IMR-90 (cell line): Measurements from ENCODE around the gene KRTAP29-1. TPM values are rescaled to one million over a fixed set of nuclear protein-coding genes. Genes with fewer than 3 reads are reported as not detected.

Source experiments
- ATAC-seq: fragments of 200-7000 bp; cut with Tn5 transposase; 2 replicates; pipeline ENCODE4 v1.9.1; 2020; ENCODE audit warnings: low read depth, mild to moderate bottlenecking, moderate library complexity
- BruUV-seq: library from RNA; stranded (reverse); fragments of 400-500 nt; replicated peaks from 2 replicates; lab custom pipeline; 2021; lab: Mats Ljungman, UMichigan
- CTCF ChIA-PET: fragments of 300-600 bp; formaldehyde crosslinking; extraction: SDS; loops from one replicate; lab custom pipeline; 2021; ENCODE audit warnings: antibody characterized with exemption; lab: Yijun Ruan, JAX
- POLR2A ChIA-PET: fragments of 300-600 bp; sonication (Branson Sonifier 250); formaldehyde crosslinking; loops from one replicate; lab custom pipeline; 2022; ENCODE audit warnings: antibody characterized with exemption; ENCODE audit not compliant: unreplicated experiment; lab: Charles Lee
- DNase-seq: peaks from one replicate; pipeline ENCODE4 v3.0.0; 2013
- H2AFZ ChIP-seq: replicated peaks from 2 replicates; pipeline ENCODE3; 2013; ENCODE audit warnings: low read length, mild to moderate bottlenecking; ENCODE audit not compliant: poor library complexity
- H2AK5ac ChIP-seq: 2 replicates; pipeline ENCODE4 v1.6.1; 2013; ENCODE audit warnings: low read depth, low read length, inconsistent platforms
- H2AK9ac ChIP-seq: replicated peaks from 2 replicates; pipeline ENCODE3; 2013; ENCODE audit warnings: mild to moderate bottlenecking, low read depth, low read length, moderate library complexity; ENCODE audit not compliant: poor library complexity
- H2BK120ac ChIP-seq: 2 replicates; pipeline ENCODE4 v1.6.1; 2013; ENCODE audit warnings: low read depth, low read length, inconsistent platforms
- H2BK15ac ChIP-seq: 3 replicates; pipeline ENCODE4 v1.6.1; 2013; ENCODE audit warnings: low read depth, low read length, inconsistent platforms
- H2BK20ac ChIP-seq: 2 replicates; pipeline ENCODE4 v1.6.1; 2013; ENCODE audit warnings: low read depth, mild to moderate bottlenecking, inconsistent platforms, low read length, moderate library complexity
- H2BK5ac ChIP-seq: 2 replicates; pipeline ENCODE4 v1.6.1; 2013; ENCODE audit warnings: mild to moderate bottlenecking, low read depth, low read length, inconsistent platforms; ENCODE audit not compliant: poor library complexity, severe bottlenecking
- H3K14ac ChIP-seq: replicated peaks from 2 replicates; pipeline ENCODE4 v1.6.1; 2013; ENCODE audit warnings: low read depth, low read length, inconsistent platforms
- H3K18ac ChIP-seq: 2 replicates; pipeline ENCODE4 v1.6.1; 2013; ENCODE audit warnings: low read depth, low read length, control low read depth
- H3K23ac ChIP-seq: 2 replicates; pipeline ENCODE4 v1.6.1; 2013; ENCODE audit warnings: low read depth, low read length, inconsistent platforms
- H3K27ac ChIP-seq: 2 replicates; pipeline ENCODE4 v1.5.1; 2013; ENCODE audit warnings: mild to moderate bottlenecking, control low read depth, low read length; ENCODE audit not compliant: insufficient read depth
- H3K27me3 ChIP-seq: 2 replicates; pipeline ENCODE4 v1.6.1; 2013; ENCODE audit warnings: low read length; ENCODE audit not compliant: control insufficient read depth, insufficient read depth
- H3K36me3 ChIP-seq: 2 replicates; pipeline ENCODE4 v1.6.1; 2013; ENCODE audit warnings: low read length, mixed read lengths; ENCODE audit not compliant: control insufficient read depth, insufficient read depth
- H3K4ac ChIP-seq: 2 replicates; pipeline ENCODE4 v1.6.1; 2013; ENCODE audit warnings: low read depth, low read length, inconsistent platforms
- H3K4me1 ChIP-seq: 2 replicates; pipeline ENCODE4 v1.6.1; 2013; ENCODE audit warnings: low read length, mixed read lengths; ENCODE audit not compliant: control insufficient read depth, insufficient read depth
- H3K4me2 ChIP-seq: 2 replicates; pipeline ENCODE4 v1.6.1; 2013; ENCODE audit warnings: low read depth, mild to moderate bottlenecking, control low read depth, low read length, moderate library complexity
- H3K4me3 ChIP-seq: 2 replicates; pipeline ENCODE4 v1.5.1; 2013; ENCODE audit warnings: low read depth, mild to moderate bottlenecking, control low read depth, low read length, moderate library complexity; ENCODE audit not compliant: insufficient read depth
- H3K56ac ChIP-seq: 2 replicates; pipeline ENCODE4 v1.6.1; 2013; ENCODE audit warnings: low read length, inconsistent platforms; ENCODE audit not compliant: insufficient read depth; ENCODE audit errors: extremely low read depth
- H3K79me1 ChIP-seq, 2 experiments: 2 replicates each; pipeline ENCODE4 v1.6.1; 2013; ENCODE audit warnings: low read length in 2 of 2, inconsistent platforms in 1 of 2, low read depth in 1 of 2
- H3K9ac ChIP-seq: 2 replicates; pipeline ENCODE4 v1.6.1; 2013; ENCODE audit warnings: low read depth, low read length, control low read depth
- H3K9me1 ChIP-seq: 2 replicates; pipeline ENCODE4 v1.6.1; 2013; ENCODE audit warnings: low read length, inconsistent platforms; ENCODE audit not compliant: insufficient read depth
- H3K9me3 ChIP-seq: 2 replicates; pipeline ENCODE4 v1.6.1; 2013; ENCODE audit warnings: low read length; ENCODE audit not compliant: control insufficient read depth, insufficient read depth
- H4K20me1 ChIP-seq: 2 replicates; pipeline ENCODE4 v1.6.1; 2013; ENCODE audit warnings: low read length, inconsistent platforms; ENCODE audit not compliant: insufficient read depth
- H4K5ac ChIP-seq: 2 replicates; pipeline ENCODE4 v1.6.1; 2013; ENCODE audit warnings: mild to moderate bottlenecking, low read depth, low read length, control low read depth
- H4K8ac ChIP-seq, 2 experiments: 2 replicates each; pipeline ENCODE4 v1.6.1; 2013; ENCODE audit warnings: low read depth in 2 of 2, low read length in 2 of 2, control low read depth in 1 of 2, inconsistent platforms in 1 of 2
- H4K91ac ChIP-seq: 2 replicates; pipeline ENCODE4 v1.6.1; 2013; ENCODE audit warnings: low read depth, low read length, inconsistent platforms; ENCODE audit not compliant: insufficient read depth
- CEBPB ChIP-seq: IDR thresholded peaks from 2 replicates; pipeline ENCODE4 v1.6.1; 2012; ENCODE audit warnings: low read depth, low read length, improper control_type of control experiment
- CTCF ChIP-seq: conservative IDR thresholded peaks from 2 replicates; pipeline ENCODE4 v1.5.1; 2012; ENCODE audit warnings: mild to moderate bottlenecking, low read depth, low read length, improper control_type of control experiment
- ELK1 ChIP-seq: fragments of 150-350 bp; IDR thresholded peaks from 2 replicates; pipeline ENCODE4 v1.6.1; 2016; ENCODE audit warnings: low read depth, mild to moderate bottlenecking, low read length, moderate library complexity, borderline replicate concordance
- FOS ChIP-seq: fragments of 150-350 bp; IDR thresholded peaks from 2 replicates; pipeline ENCODE4 v1.6.1; 2016; ENCODE audit warnings: low read depth, low read length
- POLR2A ChIP-seq: IDR thresholded peaks from 2 replicates; pipeline ENCODE4 v1.6.1; 2012; ENCODE audit warnings: mild to moderate bottlenecking, low read depth, low read length
- SMC3 ChIP-seq: fragments of 150-350 bp; IDR thresholded peaks from 2 replicates; pipeline ENCODE4 v1.6.1; 2016; ENCODE audit warnings: low read depth, mild to moderate bottlenecking, antibody characterized with exemption, low read length, moderate library complexity
- WGBS, 2 experiments: methylation state at CpG; one replicate each; pipeline versions ENCODE4 v1.1.5 to v1.1.7; 2013; ENCODE audit warnings: missing lambda C conversion rate in 2 of 2; ENCODE audit not compliant: insufficient read length in 1 of 2; ENCODE audit errors: extremely low coverage in 2 of 2; 5-methylcytosine and 5-hydroxymethylcytosine counted together
- dilution Hi-C: fragments of 300-500 bp; cut with HindIII; formaldehyde crosslinking; loops from one replicate; pipeline ENCODE4 v1.14.3; 2018; ENCODE audit warnings: low sequenced_read_pairs; ENCODE audit not compliant: unreplicated experiment
- in situ Hi-C: fragments of 300-500 bp; cut with MboI; formaldehyde crosslinking; loops from 3 replicates; pipeline ENCODE4 v1.14.3; 2019; ENCODE audit warnings: low sequenced_read_pairs, inconsistent platforms, mixed read lengths
- intact Hi-C: fragments of 100-400 bp; cut with micrococcal nuclease; formaldehyde crosslinking; loops from 2 replicates; pipeline ENCODE4 v1.10.0; 2022
- polyA plus RNA-seq, 3 experiments: library from polyadenylated mRNA; depleted of rRNA; stranded (reverse); fragments of >200 nt; gene quantifications; 2 replicates each; pipeline ENCODE4 v1.2.3, GENCODE V29; 2012; ENCODE audit warnings: low replicate concordance in 1 of 3
- total RNA-seq: library from RNA; depleted of rRNA; stranded (reverse); fragments of >200 nt; gene quantifications from 2 replicates; pipeline ENCODE4 v1.2.3, GENCODE V29; 2012

Gene KRTAP29-1
- total and polyA plus RNA-seq, 2 of the 4 experiments (the other 2 are of a cell fraction), result not detected

GRCh38 chr17:41287050-41287449 is 15.6 kb downstream of the KRTAP29-1 start:
- peak overlapping the region; percentile 54; the same call in 1 of the 2 replicates for H2AK5ac ChIP-seq
- POLR2A ChIA-PET, result no interaction called here
- no peak overlapping the region for H2BK20ac ChIP-seq
- H2BK120ac ChIP-seq, result no peak overlapping the region
- H3K4ac ChIP-seq, result no peak overlapping the region
- no peaks in the 10 kb centered on the region for H3K79me1 ChIP-seq
- H3K23ac ChIP-seq, result no peak overlapping the region
- no peak for ATAC-seq
- H3K4me3 ChIP-seq, result no peak overlapping the region
- H3K9me1 ChIP-seq, result peaks cover 7% of the 10 kb centered on the region
- TF ChIP-seq CTCF, result no peak
- TF ChIP-seq ELK1, result no peak
- no peak for TF ChIP-seq POLR2A
- TF ChIP-seq SMC3, result no peak
- TF ChIP-seq FOS, result no peak
- TF ChIP-seq CEBPB, result peak; percentile 56; the same call in 1 of the 2 replicates
- no peak overlapping the region for H3K56ac ChIP-seq
- no peaks in the 10 kb centered on the region for H3K9me3 ChIP-seq
- H4K20me1 ChIP-seq, result no peaks in the 10 kb centered on the region
- no peak overlapping the region for H4K5ac ChIP-seq
- no peak overlapping the region for H3K27ac ChIP-seq
- no TSS peak for BruUV-seq
- no peak for DNase-seq
- no CpG with 5 or more reads among the region's 3 CpGs for WGBS, 2 experiments
- H2BK5ac ChIP-seq, result no peak overlapping the region
- H4K8ac ChIP-seq, result no peak overlapping the region
- H4K91ac ChIP-seq, result no peak overlapping the region
- no peak overlapping the region for H3K9ac ChIP-seq
- CTCF ChIA-PET, result interaction anchor here (1.5 kb wide), 1 partner anchor 11 kb away, joined by 4 read pairs; no protein-coding TSS in a partner anchor
- no peak overlapping the region for H2AK9ac ChIP-seq
- dilution Hi-C loops, result no loop called here
- in situ Hi-C loops, result no loop called here
- intact Hi-C loops, result no loop called here
- no peak overlapping the region for H3K4me2 ChIP-seq
- no peak overlapping the region for H3K14ac ChIP-seq
- H2BK15ac ChIP-seq, result no peak overlapping the region
- H2AFZ ChIP-seq, result no peak overlapping the region
- peaks cover 4% of the 10 kb centered on the region; the same call in 1 of the 2 replicates for H3K4me1 ChIP-seq
- no peaks in the 10 kb centered on the region for H3K36me3 ChIP-seq
- no peaks in the 10 kb centered on the region; the same call in 1 of the 2 replicates for H3K27me3 ChIP-seq
- peak overlapping the region; percentile 42; the same call in 1 of the 2 replicates for H3K18ac ChIP-seq
